NCI-H748 (cell line): ENCODE data around the gene SLC6A19.

ENCODE experiments used
- DNase-seq: peaks from one replicate; lab custom pipeline; 2025; ENCODE audit not compliant: unreplicated experiment; lab: John Stamatoyannopoulos, UW

SLC6A19 gene

GRCh38 chr5:1193591-1193985 lies 7.8 kb upstream of the SLC6A19 start:
- DNase-seq = peak; percentile 35

- no peak for DNase-seq
Observed at GRCh38 chr5:1194378-1194777, 7.0 kb upstream of the SLC6A19 start.

GRCh38 chr5:1195439-1195838 lies 6.0 kb upstream of the SLC6A19 start:
- DNase-seq = no peak

- no peak for DNase-seq
Observed at GRCh38 chr5:1195916-1196315, 5.5 kb upstream of the SLC6A19 start.

GRCh38 chr5:1196562-1196961 lies 4.8 kb upstream of the SLC6A19 start:
- no peak for DNase-seq

- no peak for DNase-seq
Observed at GRCh38 chr5:1197876-1198666, 3.3 kb upstream of the SLC6A19 start.

- no peak for DNase-seq
Observed at GRCh38 chr5:1199340-1199648, 2.1 kb upstream of the SLC6A19 start.

- DNase-seq = peak; percentile 45
Observed at GRCh38 chr5:1199649-1200494, 1.5 kb upstream of the SLC6A19 start.

GRCh38 chr5:1200495-1201326 lies 684 bp upstream of the SLC6A19 start:
- DNase-seq = no peak

- DNase-seq = no peak
Observed at GRCh38 chr5:1202026-1202797, 817 bp downstream of the SLC6A19 start.

- DNase-seq = no peak
Observed at GRCh38 chr5:1202798-1203185, 1.4 kb downstream of the SLC6A19 start.

- no peak for DNase-seq
Observed at GRCh38 chr5:1203311-1203967, 2.0 kb downstream of the SLC6A19 start.

GRCh38 chr5:1203968-1204692 lies 2.7 kb downstream of the SLC6A19 start:
- DNase-seq = no peak

GRCh38 chr5:1204693-1205242 lies 3.4 kb downstream of the SLC6A19 start:
- peak; percentile 56 for DNase-seq

GRCh38 chr5:1205255-1206180 lies 4.1 kb downstream of the SLC6A19 start:
- DNase-seq = peak; percentile 45

GRCh38 chr5:1206521-1207412 lies 5.4 kb downstream of the SLC6A19 start:
- no peak for DNase-seq

- DNase-seq = no peak
Observed at GRCh38 chr5:1207555-1207954, 6.2 kb downstream of the SLC6A19 start.
